Mucosa of stomach (tissue), 1 donor: Measurements from ENCODE around the gene PCDHA5.
"Not testable (repeated sequence)": the region's sequence is repeated elsewhere in the genome, so short reads cannot be mapped to it uniquely, and the experiment has no call there.

Experiments used
- H3K27me3 ChIP-seq: one replicate; pipeline ENCODE4 v1.7.0; 2013; ENCODE audit warnings: mild to moderate bottlenecking, low read length; ENCODE audit not compliant: control insufficient read depth, insufficient read depth
- H3K36me3 ChIP-seq: one replicate; pipeline ENCODE4 v1.7.0; 2013; ENCODE audit warnings: low read length; ENCODE audit not compliant: control insufficient read depth, insufficient read depth
- H3K4me1 ChIP-seq: one replicate; pipeline ENCODE4 v1.7.0; 2013; ENCODE audit warnings: mild to moderate bottlenecking, low read length; ENCODE audit not compliant: control insufficient read depth, insufficient read depth
- H3K4me3 ChIP-seq: one replicate; pipeline ENCODE4 v1.7.0; 2013; ENCODE audit warnings: low read length
- H3K9ac ChIP-seq: one replicate; pipeline ENCODE4 v1.7.0; 2013; ENCODE audit warnings: mild to moderate bottlenecking, low read length, moderate library complexity
- H3K9me3 ChIP-seq: one replicate; pipeline ENCODE4 v1.7.0; 2013; ENCODE audit warnings: mild to moderate bottlenecking, low read length, moderate library complexity; ENCODE audit not compliant: control insufficient read depth
- donor health status: Pancreatic carcinoma.

Gene PCDHA5

DNA sequence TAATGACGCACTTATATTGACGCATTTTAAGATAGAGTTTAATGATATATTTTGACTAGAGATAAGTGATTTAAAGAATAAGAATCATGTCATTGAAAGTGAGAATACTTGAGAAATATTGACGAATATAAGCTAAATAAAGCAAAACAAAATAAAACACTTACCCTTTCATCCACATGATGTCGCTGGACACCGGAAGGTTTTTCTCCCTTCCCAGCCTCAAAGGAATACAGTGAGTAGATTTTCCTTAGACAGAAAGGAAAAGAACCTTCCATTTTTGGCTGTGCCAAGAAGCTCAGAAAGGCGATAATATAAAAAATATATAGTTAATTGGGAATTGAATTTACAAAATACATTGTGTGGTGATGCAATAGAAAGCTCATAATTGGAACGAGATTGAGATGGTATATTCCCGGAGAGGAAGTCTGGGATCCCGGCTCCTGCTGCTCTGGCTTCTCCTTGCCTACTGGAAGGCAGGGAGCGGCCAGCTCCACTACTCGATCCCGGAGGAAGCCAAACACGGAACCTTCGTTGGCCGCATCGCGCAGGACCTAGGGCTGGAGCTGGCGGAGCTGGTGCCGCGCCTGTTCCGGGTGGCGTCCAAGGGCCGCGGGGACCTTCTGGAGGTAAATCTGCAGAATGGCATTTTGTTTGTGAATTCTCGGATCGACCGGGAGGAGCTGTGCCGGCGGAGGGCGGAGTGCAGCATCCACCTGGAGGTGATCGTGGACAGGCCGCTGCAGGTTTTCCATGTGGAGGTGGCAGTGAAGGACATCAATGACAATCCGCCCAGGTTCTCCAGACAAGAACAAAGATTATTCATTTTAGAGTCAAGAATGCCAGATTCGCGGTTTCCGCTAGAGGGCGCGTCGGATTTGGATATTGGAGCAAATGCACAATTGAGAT is at the start of gene PCDHA5:
Gene PCDHA5, plus strand, starts transcription at position 239 of the 906 bp plus-strand sequence.
- Histone ChIP-seq H3K36me3 (no peaks in the 10 kb centered on the region), H3K4me1 (no peaks in the 10 kb centered on the region), H3K9ac (no peak within 1 kb of the TSS), H3K9me3 (no peaks in the 10 kb centered on the region), H3K4me3 (no peak within 1 kb of the TSS), H3K27me3 (no peaks in the 10 kb centered on the region)

DNA sequence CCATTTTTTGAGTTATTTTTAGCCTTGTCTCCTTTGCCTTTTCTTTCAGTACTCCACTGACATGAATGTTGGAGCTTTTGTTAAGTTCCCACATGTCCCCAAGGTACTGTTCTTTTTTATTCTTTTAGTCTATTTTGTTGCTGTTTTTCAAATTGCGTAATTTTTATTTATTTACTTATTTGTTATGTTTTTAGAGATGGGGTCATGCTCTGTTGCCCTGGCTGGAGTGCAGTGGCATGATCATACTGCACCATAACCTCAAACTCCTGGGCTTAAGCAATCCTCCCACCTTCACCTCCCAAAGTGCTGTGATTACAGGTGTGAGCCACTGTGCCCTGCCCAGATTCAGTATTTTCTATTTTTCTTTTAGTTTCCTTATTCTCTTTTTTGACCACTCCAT is 40.9 kb upstream of the PCDHA5 start:
- peaks cover 7% of the 10 kb centered on the region for H3K9me3 ChIP-seq
- H3K27me3 ChIP-seq, result no peaks in the 10 kb centered on the region
- no peaks in the 10 kb centered on the region for H3K4me1 ChIP-seq
- H3K36me3 ChIP-seq, result no peaks in the 10 kb centered on the region
- no peak overlapping the region for H3K4me3 ChIP-seq
- H3K9ac ChIP-seq, result no peak overlapping the region

DNA sequence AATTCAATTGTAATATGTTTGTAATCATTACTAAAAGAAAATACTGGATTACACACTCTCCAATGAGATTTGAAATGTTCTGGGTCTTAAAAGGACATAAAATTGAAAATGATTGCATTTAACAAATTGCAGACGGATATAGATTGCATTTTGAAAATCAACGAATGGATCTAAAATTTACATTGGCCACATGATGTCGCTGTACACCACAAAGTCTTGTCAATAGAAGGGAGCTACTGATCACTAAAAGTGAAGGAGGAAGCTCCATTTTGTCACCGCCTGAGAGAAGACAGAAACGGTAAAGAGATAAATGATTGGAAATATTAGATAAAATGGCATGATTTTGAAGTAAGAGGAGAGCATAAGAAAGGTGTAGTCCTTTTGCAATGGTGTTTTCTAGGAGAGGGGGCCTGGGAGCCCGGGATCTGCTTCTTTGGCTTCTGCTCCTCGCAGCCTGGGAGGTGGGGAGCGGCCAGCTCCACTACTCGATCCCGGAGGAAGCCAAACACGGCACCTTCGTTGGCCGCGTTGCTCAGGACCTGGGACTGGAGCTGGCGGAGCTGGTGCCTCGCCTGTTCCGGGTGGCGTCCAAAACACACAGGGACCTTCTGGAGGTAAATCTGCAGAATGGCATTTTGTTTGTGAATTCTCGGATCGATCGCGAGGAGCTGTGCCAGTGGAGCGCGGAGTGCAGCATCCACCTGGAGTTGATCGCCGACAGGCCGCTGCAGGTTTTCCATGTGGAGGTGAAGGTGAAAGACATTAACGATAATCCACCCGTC is 35.3 kb upstream of the PCDHA5 start, which contains the start of gene PCDHA1:
Gene PCDHA1, plus strand, starts transcription at position 236 of the 782 bp plus-strand sequence.
- no peaks in the 10 kb centered on the region for H3K4me1 ChIP-seq
- H3K9ac ChIP-seq, result no peak within 1 kb of the TSS
- H3K9me3 ChIP-seq, result peaks cover 7% of the 10 kb centered on the region
- no peak within 1 kb of the TSS for H3K4me3 ChIP-seq
- H3K36me3 ChIP-seq, result no peaks in the 10 kb centered on the region
- H3K27me3 ChIP-seq, result no peaks in the 10 kb centered on the region

DNA sequence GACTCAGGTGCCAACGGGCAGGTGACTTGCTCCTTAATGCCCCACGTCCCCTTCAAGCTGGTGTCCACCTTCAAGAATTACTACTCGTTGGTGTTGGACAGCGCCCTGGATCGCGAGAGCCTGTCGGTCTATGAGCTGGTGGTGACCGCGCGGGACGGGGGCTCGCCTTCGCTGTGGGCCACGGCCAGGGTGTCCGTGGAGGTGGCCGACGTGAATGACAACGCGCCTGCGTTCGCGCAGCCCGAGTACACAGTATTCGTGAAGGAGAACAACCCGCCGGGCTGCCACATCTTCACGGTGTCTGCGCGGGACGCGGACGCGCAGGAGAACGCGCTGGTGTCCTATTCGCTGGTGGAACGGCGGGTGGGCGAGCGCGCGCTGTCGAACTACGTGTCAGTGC is 34.0 kb upstream of the PCDHA5 start:
- not testable (repeated sequence) for H3K4me1 ChIP-seq, H3K9ac ChIP-seq, H3K36me3 ChIP-seq, H3K9me3 ChIP-seq, H3K27me3 ChIP-seq, H3K4me3 ChIP-seq

- H3K36me3 ChIP-seq, H3K27me3 ChIP-seq, H3K4me3 ChIP-seq, H3K9me3 ChIP-seq, H3K4me1 ChIP-seq, H3K9ac ChIP-seq: not testable (repeated sequence)
Measured at GRCh38 chr5:140787849-140788504, 33.4 kb upstream of the PCDHA5 start.

DNA sequence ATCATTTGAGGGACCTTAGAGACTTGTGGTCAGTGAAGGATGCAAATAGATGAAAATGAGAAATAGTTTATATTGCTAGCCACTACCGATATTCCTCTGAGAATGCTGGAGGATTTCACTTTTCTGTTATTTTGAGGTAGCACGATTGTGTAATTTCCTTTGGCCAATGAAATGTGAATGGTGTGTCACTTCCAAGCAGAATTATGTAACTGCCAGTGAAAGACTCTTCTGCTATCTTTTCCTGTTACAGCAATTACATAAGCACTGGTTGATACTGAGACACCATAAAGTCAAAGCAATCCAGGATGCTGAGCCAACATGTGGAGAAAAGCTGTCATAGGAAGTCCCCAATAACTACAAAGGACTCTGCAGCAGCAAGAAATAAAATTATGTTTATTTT is 30.3 kb upstream of the PCDHA5 start:
- Histone ChIP-seq H3K4me3 (no peak overlapping the region), H3K36me3 (no peaks in the 10 kb centered on the region), H3K9me3 (no peaks in the 10 kb centered on the region), H3K9ac (no peak overlapping the region), H3K27me3 (no peaks in the 10 kb centered on the region), H3K4me1 (no peaks in the 10 kb centered on the region)

DNA sequence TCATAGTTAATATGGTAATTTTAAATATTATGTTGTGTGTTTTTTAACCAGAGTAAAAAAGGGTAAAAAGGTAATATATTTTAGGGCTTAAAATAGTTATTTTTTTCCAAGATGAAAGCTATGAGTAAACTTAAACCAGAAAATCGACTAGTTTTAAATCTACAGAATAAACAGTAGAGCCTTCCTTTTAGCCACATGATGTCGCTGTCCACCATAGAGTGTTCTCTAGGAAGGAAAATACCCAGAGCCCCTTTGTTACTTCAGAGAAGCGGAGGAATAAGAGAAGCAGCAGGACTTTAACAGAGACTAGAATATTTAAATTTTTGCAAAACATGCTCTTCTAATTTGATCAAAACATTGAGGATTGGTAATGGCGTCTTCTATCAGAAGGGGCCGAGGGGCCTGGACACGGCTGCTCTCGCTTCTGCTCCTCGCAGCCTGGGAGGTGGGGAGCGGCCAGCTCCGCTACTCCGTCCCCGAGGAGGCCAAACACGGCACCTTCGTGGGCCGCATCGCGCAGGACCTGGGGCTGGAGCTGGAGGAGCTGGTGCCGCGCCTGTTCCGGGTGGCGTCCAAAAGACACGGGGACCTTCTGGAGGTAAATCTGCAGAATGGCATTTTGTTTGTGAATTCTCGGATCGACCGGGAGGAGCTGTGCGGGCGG is 26.7 kb upstream of the PCDHA5 start, which contains the start of gene PCDHA2:
Gene PCDHA2, plus strand, starts transcription at position 258 of the 664 bp plus-strand sequence.
- no peaks in the 10 kb centered on the region for H3K36me3 ChIP-seq
- H3K4me1 ChIP-seq, result no peaks in the 10 kb centered on the region
- H3K4me3 ChIP-seq, result no peak within 1 kb of the TSS
- no peaks in the 10 kb centered on the region for H3K27me3 ChIP-seq
- H3K9ac ChIP-seq, result no peak within 1 kb of the TSS
- no peaks in the 10 kb centered on the region for H3K9me3 ChIP-seq

GRCh38 chr5:140795259-140795641 is 26.2 kb upstream of the PCDHA5 start:
- no peak overlapping the region for H3K4me3 ChIP-seq
- no peaks in the 10 kb centered on the region for H3K4me1 ChIP-seq
- no peaks in the 10 kb centered on the region for H3K9me3 ChIP-seq
- no peak overlapping the region for H3K9ac ChIP-seq
- no peaks in the 10 kb centered on the region for H3K36me3 ChIP-seq
- no peaks in the 10 kb centered on the region for H3K27me3 ChIP-seq

GRCh38 chr5:140796072-140796717 is 25.2 kb upstream of the PCDHA5 start:
- H3K36me3 ChIP-seq, H3K27me3 ChIP-seq, H3K9ac ChIP-seq, H3K4me3 ChIP-seq, H3K4me1 ChIP-seq, H3K9me3 ChIP-seq: not testable (repeated sequence)

GRCh38 chr5:140796718-140797095 is 24.7 kb upstream of the PCDHA5 start:
- Histone ChIP-seq H3K27me3 (no peaks in the 10 kb centered on the region), H3K9ac (no peak overlapping the region), H3K36me3 (no peaks in the 10 kb centered on the region), H3K4me3 (no peak overlapping the region), H3K9me3 (no peaks in the 10 kb centered on the region), H3K4me1 (no peaks in the 10 kb centered on the region)

DNA sequence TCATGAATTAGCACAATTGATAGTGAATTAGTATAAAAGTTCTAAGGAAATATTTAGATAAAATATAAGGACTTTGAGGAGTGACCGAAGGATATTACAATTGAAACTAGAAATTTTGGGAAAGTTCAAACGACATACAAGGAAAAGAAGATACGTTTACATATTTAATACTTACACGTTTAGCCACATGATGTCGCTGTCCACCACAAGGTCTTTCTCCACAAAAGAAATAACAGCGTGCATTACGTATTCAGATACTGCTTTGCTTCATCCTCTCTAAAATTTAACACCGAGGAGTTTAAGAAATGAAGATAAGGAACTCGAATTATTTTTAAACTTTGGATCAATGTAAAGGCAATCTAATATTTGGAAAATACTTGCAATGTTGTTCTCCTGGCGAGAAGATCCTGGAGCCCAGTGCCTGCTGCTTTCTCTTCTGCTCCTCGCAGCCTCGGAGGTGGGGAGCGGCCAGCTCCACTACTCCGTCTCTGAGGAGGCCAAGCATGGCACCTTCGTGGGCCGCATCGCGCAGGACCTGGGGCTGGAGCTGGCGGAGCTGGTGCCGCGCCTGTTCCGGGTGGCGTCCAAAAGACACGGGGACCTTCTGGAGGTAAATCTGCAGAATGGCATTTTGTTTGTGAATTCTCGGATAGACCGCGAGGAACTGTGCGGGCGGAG is 20.5 kb upstream of the PCDHA5 start, which contains the start of gene PCDHA3:
Gene PCDHA3, plus strand, starts transcription at position 242 of the 678 bp plus-strand sequence.
- no peak within 1 kb of the TSS for H3K9ac ChIP-seq
- H3K9me3 ChIP-seq, result no peaks in the 10 kb centered on the region
- no peaks in the 10 kb centered on the region for H3K36me3 ChIP-seq
- H3K27me3 ChIP-seq, result no peaks in the 10 kb centered on the region
- H3K4me3 ChIP-seq, result no peak within 1 kb of the TSS
- H3K4me1 ChIP-seq, result no peaks in the 10 kb centered on the region
